ENCODE measurements around the gene PTK7. TPM values are rescaled to one million over a fixed set of nuclear protein-coding genes. Genes with fewer than 3 reads are reported as not detected.

PTK7 gene
- total RNA-seq, 1 experiment from 2014 or later, result 105 TPM

GRCh38 chr6:43199912-43200311, 123.8 kb downstream of the PTK7 start:
- CTCF ChIA-PET, result no interaction called here
- no peak for TF ChIP-seq TCF7L2 (IDR thresholded peaks at IDR 0.05; ENCODE audit: borderline replicate concordance, extremely low read depth, insufficient read depth, insufficient read length)
- no peak for TF ChIP-seq ELF1 (IDR thresholded peaks at IDR 0.05; ENCODE audit: borderline replicate concordance, low read depth)
- no peak for TF ChIP-seq JUND (IDR thresholded peaks at IDR 0.05)
- no peak for TF ChIP-seq POLR2AphosphoS5 (IDR thresholded peaks at IDR 0.05; ENCODE audit: low read depth, low read length)
- no peak for TF ChIP-seq ZBTB33 (IDR thresholded peaks at IDR 0.05; ENCODE audit: extremely low read depth, insufficient replicate concordance, low read length)
- TF ChIP-seq SRF (IDR thresholded peaks at IDR 0.05; ENCODE audit: low read depth), result no peak
- TF ChIP-seq FOSL1 (IDR thresholded peaks at IDR 0.05; ENCODE audit: low read depth), result no peak
- no peak for TF ChIP-seq POLR2A (IDR thresholded peaks at IDR 0.05; ENCODE audit: borderline replicate concordance, extremely low read depth, insufficient read depth, insufficient read length)
- TF ChIP-seq SIN3A (IDR thresholded peaks at IDR 0.05; ENCODE audit: low read depth), result no peak
- TF ChIP-seq RAD21 (IDR thresholded peaks at IDR 0.05; ENCODE audit: low read depth), result no peak
- TF ChIP-seq ATF3 (IDR thresholded peaks at IDR 0.05), result no peak
- TF ChIP-seq SP1 (IDR thresholded peaks at IDR 0.05; ENCODE audit: low read depth), result no peak
- TF ChIP-seq CEBPB (IDR thresholded peaks at IDR 0.05; ENCODE audit: low read depth), result no peak
- no peak for TF ChIP-seq CTCF (IDR thresholded peaks at IDR 0.05 in 2 of 3, conservative IDR thresholded peaks at IDR 0.05 in 1 of 3; ENCODE audit: borderline replicate concordance in 1 of 3, insufficient read depth in 1 of 3, low read depth in 2 of 3, low read length in 2 of 3)
- no peak for TF ChIP-seq MAX (IDR thresholded peaks at IDR 0.05)
- no peak for TF ChIP-seq EZH2phosphoT487 (IDR thresholded peaks at IDR 0.05; ENCODE audit: borderline replicate concordance)
- Histone ChIP-seq H3K9me3 (ENCODE audit: control insufficient read depth in 1 of 2, insufficient read depth in 1 of 2, low read depth in 1 of 2, low read length in 2 of 2) (no peaks in the 10 kb centered on the region), H3K4me2 (ENCODE audit: low read length) (no peak overlapping the region), H3K27me3 (ENCODE audit: insufficient read depth, low read length) (no peaks in the 10 kb centered on the region), H3K4me3 (replicated peaks in 1 of 2; ENCODE audit: low read depth in 1 of 2, low read length in 2 of 2) (no peak overlapping the region), H3K9me2 (ENCODE audit: insufficient read depth) (no peaks in the 10 kb centered on the region), H3K27ac (ENCODE audit: low read depth, low read length) (no peak overlapping the region), H3K4me1 (ENCODE audit: control insufficient read depth in 1 of 2, insufficient read depth in 2 of 2, low read length in 2 of 2) (no peaks in the 10 kb centered on the region), H3K36me3 (ENCODE audit: control insufficient read depth in 1 of 2, insufficient read depth in 2 of 2, low read length in 2 of 2) (peaks cover 0 to 3% of the 10 kb centered on the region in 2 experiments; a peak in 2 of 4 replicates), H3K9ac (ENCODE audit: low read length) (no peak overlapping the region), H4K20me1 (ENCODE audit: insufficient read depth) (no peaks in the 10 kb centered on the region), H3K79me2 (ENCODE audit: insufficient read depth, low read length) (no peaks in the 10 kb centered on the region), H2AFZ (ENCODE audit: low read depth, low read length, poor library complexity, severe bottlenecking) (no peak overlapping the region)
- RAD21 ChIA-PET (ENCODE audit: low non-redundant PET in 1 of 2, low total read pairs in 2 of 2, uncharacterized antibody in 2 of 2, unreplicated experiment in 2 of 2), result no interaction called here
- no peak for DNase-seq (ENCODE audit: low read depth, low spot score)
- BruUV-seq (replicated peaks), result no TSS peak
- POLR2A ChIA-PET, result no interaction called here
- intact Hi-C loops (cut with micrococcal nuclease), result no loop called here
- ATAC-seq, result no peak
